Osteocyte (in vitro differentiated cells): ENCODE data around the gene CD2AP. TPM values are rescaled to one million over a fixed set of nuclear protein-coding genes. Genes with fewer than 3 reads are reported as not detected.
"Not testable (repeated sequence)": the region's sequence is repeated elsewhere in the genome, so short reads cannot be mapped to it uniquely, and the experiment has no call there.

ENCODE experiments used
- DNase-seq: peaks from one replicate; pipeline ENCODE4 v3.0.0; 2021; ENCODE audit warnings: mixed read lengths; ENCODE audit not compliant: unreplicated experiment; ENCODE audit errors: extremely low spot score
- H3K27ac Mint-ChIP-seq: one replicate; pipeline ENCODE4 v1.8.0; 2021; ENCODE audit warnings: mild to moderate bottlenecking, mixed read lengths; ENCODE audit not compliant: unreplicated experiment
- H3K27me3 Mint-ChIP-seq: one replicate; pipeline ENCODE4 v1.8.0; 2021; ENCODE audit warnings: mixed read lengths; ENCODE audit not compliant: unreplicated experiment
- H3K36me3 Mint-ChIP-seq: one replicate; pipeline ENCODE4 v1.8.0; 2021; ENCODE audit warnings: mixed read lengths; ENCODE audit not compliant: unreplicated experiment
- H3K4me1 Mint-ChIP-seq: one replicate; pipeline ENCODE4 v1.8.0; 2021; ENCODE audit warnings: mixed read lengths; ENCODE audit not compliant: unreplicated experiment
- H3K4me3 Mint-ChIP-seq: one replicate; pipeline ENCODE4 v1.8.0; 2021; ENCODE audit warnings: mild to moderate bottlenecking, moderate library complexity, mixed read lengths; ENCODE audit not compliant: unreplicated experiment
- H3K9me3 Mint-ChIP-seq: one replicate; pipeline ENCODE4 v1.8.0; 2021; ENCODE audit warnings: mixed read lengths; ENCODE audit not compliant: unreplicated experiment
- CTCF ChIP-seq: fragments of 200-600 bp; sonication (generic); IDR thresholded peaks from 2 replicates; pipeline ENCODE4 v1.5.0; 2021; ENCODE audit warnings: antibody characterized with exemption, mild to moderate bottlenecking, moderate library complexity
- total RNA-seq: library from RNA; stranded (reverse); gene quantifications from 2 replicates; pipeline ENCODE4 v1.2.1, GENCODE V29; 2021

CD2AP gene
- total RNA-seq, 1 donor from 2014 or later: 18.1 TPM

GRCh38 chr6:47435254-47435612, 42.4 kb upstream of the CD2AP start:
- Mint-ChIP-seq H3K4me1 (no peaks in the 10 kb centered on the region), H3K27ac (no peak overlapping the region), H3K4me3 (no peak overlapping the region), H3K36me3 (no peaks in the 10 kb centered on the region), H3K27me3 (peaks cover 12% of the 10 kb centered on the region), H3K9me3 (peaks cover 5% of the 10 kb centered on the region)
- no peak for TF ChIP-seq CTCF
- no peak for DNase-seq

GRCh38 chr6:47437592-47437991, 40.0 kb upstream of the CD2AP start:
- TF ChIP-seq CTCF: no peak
- Mint-ChIP-seq H3K36me3 (no peaks in the 10 kb centered on the region), H3K27me3 (peaks cover 12% of the 10 kb centered on the region), H3K27ac (no peak overlapping the region), H3K4me1 (no peaks in the 10 kb centered on the region), H3K4me3 (no peak overlapping the region), H3K9me3 (no peaks in the 10 kb centered on the region)
- DNase-seq: no peak

DNA sequence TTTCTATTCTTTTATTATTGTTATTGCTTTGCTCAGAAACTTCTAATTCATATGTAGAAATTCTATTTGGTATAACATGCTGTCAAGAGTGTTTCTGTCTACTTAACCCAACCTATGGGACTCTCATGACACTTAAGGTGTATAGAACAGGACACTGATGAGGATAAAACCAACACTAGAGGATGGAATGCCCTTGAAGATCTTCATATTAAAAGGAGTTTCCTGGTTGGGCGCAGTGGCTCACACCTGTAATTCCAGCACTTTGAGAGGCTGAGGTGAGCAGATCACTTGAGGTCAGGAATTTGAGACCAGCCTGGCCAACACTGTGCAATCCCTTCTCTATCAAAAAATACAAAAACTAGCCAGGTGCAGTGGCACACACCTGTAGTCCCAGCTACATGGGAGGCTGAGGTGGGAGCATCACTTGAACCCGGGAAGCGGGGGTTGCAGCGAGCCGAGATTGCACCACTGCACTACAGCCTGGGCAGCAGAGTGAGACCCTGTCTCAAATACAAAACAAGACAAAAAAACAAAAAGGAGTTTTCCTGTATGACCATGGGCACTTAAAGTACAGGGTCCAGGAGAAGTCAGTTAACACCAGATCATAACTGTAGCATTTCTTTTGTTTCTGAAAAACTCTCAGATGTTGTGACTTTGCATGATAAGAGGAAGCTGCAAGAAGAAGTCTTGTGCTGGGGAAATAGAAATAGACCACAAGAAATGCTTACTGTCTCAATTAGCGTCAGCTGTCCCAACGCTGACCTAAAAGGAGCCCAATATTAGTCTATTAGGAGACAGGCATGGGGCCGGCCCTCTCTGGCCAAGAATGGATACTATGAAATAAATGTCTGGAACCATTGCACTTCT, 38.9 kb upstream of the CD2AP start:
- H3K9me3 Mint-ChIP-seq: no peaks in the 10 kb centered on the region
- H3K4me3 Mint-ChIP-seq: no peak overlapping the region
- H3K4me1 Mint-ChIP-seq: no peaks in the 10 kb centered on the region
- H3K27me3 Mint-ChIP-seq: peaks cover 12% of the 10 kb centered on the region
- no peak for TF ChIP-seq CTCF
- H3K27ac Mint-ChIP-seq: no peak overlapping the region
- no peaks in the 10 kb centered on the region for H3K36me3 Mint-ChIP-seq
- DNase-seq: no peak

DNA sequence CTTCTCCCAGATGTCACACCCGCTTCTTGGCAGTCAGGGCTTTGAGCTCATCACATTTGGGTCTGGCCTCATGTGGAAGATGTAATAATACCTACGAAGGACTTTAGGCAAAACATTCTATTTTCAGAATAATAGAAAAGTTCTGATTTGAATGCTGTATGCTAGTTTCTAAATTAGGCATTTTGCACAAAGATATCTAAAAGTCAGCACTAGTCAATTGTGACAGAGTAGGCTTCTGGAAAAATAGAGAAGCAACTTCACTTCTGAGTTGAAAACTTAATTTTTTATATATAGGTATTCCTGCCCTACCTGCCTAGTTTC, 38.3 kb upstream of the CD2AP start:
- Mint-ChIP-seq H3K27me3 (peaks cover 12% of the 10 kb centered on the region), H3K4me3 (no peak overlapping the region), H3K4me1 (no peaks in the 10 kb centered on the region), H3K9me3 (no peaks in the 10 kb centered on the region), H3K36me3 (no peaks in the 10 kb centered on the region), H3K27ac (no peak overlapping the region)
- no peak for TF ChIP-seq CTCF
- no peak for DNase-seq

GRCh38 chr6:47440719-47441118, 36.9 kb upstream of the CD2AP start:
- no peak for DNase-seq
- Mint-ChIP-seq H3K4me1 (no peaks in the 10 kb centered on the region), H3K36me3 (no peaks in the 10 kb centered on the region), H3K27me3 (peaks cover 12% of the 10 kb centered on the region), H3K27ac (no peak overlapping the region), H3K4me3 (no peak overlapping the region), H3K9me3 (no peaks in the 10 kb centered on the region)
- no peak for TF ChIP-seq CTCF

GRCh38 chr6:47444964-47445363, 32.6 kb upstream of the CD2AP start:
- not testable (repeated sequence) for H3K27me3 Mint-ChIP-seq, H3K27ac Mint-ChIP-seq, H3K4me1 Mint-ChIP-seq, DNase-seq, H3K36me3 Mint-ChIP-seq, H3K4me3 Mint-ChIP-seq, H3K9me3 Mint-ChIP-seq
